Mucosa of gallbladder (tissue), 1 donor: ENCODE measurements around the gene OR4D9. TPM values are rescaled to one million over a fixed set of nuclear protein-coding genes. Genes with fewer than 3 reads are reported as not detected.

Experiments used
- DNase-seq: peaks from one replicate; pipeline ENCODE4 v3.0.0-alpha.2; 2020; ENCODE audit warnings: low spot score
- total RNA-seq: library from RNA; stranded (reverse); gene quantifications from one replicate; pipeline ENCODE4 v1.2.1, GENCODE V29; 2021
- donor health status: DM: no; HTN: no; CAD: no.

Gene OR4D9
- total RNA-seq, 1 donor from 2014 or later: not detected

DNA sequence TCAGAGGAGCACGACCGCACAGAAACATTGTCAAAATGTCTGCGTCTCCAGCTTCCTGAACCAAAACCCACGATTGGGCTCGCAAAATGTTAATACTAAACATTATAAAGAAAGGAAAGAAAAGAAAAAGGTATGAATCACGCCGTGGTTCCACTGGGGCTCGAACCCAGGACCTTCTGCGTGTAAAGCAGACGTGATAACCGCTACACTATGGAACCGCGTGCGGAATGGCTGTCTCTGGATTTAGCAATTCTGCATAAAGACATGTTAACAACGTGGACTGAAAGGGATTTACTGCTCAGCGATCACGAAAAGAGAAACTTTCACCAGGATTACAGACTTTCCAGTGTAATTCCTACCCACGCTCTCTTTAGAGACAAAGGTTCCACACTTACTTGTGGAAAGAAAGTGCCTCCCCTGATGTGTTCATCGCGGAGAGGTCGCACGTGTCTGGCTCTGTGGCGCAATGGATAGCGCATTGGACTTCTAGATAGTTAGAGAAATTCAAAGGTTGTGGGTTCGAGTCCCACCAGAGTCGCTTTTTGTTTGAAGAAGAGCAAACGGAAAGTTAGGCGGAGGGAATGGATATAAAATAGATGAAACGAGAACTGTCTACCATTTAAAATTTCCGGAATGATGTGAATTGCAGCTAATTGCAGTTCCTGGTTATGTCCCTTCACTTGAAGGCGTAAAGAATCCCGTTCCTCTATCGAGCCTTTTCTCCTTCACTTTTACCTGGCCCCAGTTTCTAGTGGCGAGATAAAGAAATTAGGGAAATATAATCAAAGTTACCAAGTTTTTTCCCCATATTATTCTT, 39.7 kb downstream of the OR4D9 start:
- peak; percentile 84 for DNase-seq

- no peak for DNase-seq
Observed at GRCh38 chr11:59551659-59552521, 40.6 kb downstream of the OR4D9 start.

GRCh38 chr11:59552844-59553243, 41.5 kb downstream of the OR4D9 start:
- DNase-seq: no peak

- DNase-seq: no peak
Observed at GRCh38 chr11:59553323-59553722, 42.0 kb downstream of the OR4D9 start.

DNA sequence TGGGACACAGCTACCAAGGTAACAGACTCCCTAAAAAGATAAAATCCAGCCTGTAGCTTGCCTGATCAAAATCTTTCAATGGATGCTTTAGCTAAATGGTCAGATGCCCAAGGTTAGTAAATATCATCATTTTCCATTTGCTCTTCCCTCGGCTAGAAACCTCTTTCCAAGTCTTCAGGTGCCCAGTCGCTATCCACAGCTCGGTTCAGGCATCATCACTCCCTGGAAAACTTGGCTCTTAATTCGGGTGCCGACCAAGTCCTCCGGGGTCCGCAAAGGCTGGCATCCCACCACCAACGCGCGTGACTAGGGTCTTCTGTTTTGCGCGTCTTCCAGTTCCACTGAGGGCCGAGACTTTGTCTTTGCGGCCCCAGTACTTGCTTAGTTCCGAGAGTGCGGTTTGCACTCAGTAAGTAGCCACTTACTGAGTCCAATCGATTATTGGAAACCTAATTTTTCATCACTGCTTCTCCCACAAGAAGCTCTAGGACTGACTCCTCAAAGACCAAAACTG, 44.3 kb downstream of the OR4D9 start:
- DNase-seq: no peak

- DNase-seq: peak; percentile 52
Observed at GRCh38 chr11:59556115-59556916, 45.0 kb downstream of the OR4D9 start.

GRCh38 chr11:59556917-59557348, 45.6 kb downstream of the OR4D9 start:
- DNase-seq: no peak

GRCh38 chr11:59558270-59558643, 46.9 kb downstream of the OR4D9 start:
- no peak for DNase-seq

- no peak for DNase-seq
Observed at GRCh38 chr11:59559886-59560285, 48.5 kb downstream of the OR4D9 start.

GRCh38 chr11:59560290-59560701, 49.0 kb downstream of the OR4D9 start:
- DNase-seq: peak; percentile 81

DNA sequence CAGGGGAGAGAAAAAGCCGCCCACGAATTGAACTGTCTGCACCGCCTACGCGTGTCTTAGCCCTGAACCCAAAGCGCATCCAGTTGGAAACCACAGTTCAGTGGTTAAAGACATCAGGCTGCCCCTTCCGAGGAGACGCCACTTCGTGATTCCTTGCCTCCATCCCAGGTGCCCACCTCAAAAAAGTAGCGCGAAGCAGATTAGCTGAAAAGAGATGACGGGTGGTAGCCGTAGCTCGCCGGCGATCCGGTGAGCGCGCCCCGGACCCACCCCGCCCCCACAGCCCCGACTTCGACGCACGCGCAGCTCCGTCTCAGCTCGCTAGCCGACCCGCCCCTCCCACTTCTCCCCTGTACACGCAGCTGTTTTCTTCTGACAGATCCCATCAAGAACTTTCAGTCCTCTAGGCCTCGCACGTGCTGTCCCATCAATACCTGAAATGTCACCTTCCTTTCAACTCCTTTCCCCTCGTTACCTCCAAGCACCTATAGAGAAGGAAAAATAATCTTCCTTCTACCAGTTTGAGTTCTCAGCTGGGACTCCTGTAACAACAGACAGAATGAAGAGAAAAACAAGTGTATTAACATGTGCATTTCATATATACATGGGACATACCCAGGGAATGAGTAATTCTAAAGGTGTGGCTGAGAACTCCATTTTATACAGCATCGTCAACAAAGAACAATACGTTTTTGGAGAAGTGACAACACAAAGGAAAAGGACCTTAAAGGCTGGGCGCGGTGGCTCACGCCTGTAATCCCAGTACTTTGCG, 49.5 kb downstream of the OR4D9 start:
- peak; percentile 86 for DNase-seq

DNA sequence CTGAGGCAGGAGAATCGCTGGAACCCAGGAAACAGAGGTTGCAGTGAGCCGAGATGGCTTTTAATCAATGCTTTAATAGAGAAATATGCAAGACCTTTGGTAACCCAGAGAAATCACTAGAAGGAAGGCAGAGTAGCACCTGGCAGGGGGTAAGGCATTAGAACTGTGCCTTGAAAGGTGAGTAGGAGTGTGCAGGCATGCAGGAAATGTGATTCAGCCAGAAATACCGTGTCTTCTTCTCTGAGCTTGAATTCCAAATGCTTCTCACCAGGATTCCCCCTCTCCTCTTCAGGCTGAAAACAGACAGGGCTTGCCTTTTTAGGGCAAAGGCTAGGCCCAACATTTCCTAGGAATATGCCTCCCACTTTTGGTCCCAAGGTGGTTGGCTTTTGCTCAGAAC, 51.0 kb downstream of the OR4D9 start:
- no peak for DNase-seq

Other genes starting within 250 kb of the OR4D9 start
- not detected for gene OR5AN1, start 152.6 kb upstream of the OR4D9 start, total RNA-seq
- not detected for gene OR5A2, start 85.1 kb upstream of the OR4D9 start, total RNA-seq
- gene OR5A1, start 75.1 kb upstream of the OR4D9 start, total RNA-seq: not detected
- gene OR4D6, start 54.6 kb upstream of the OR4D9 start, total RNA-seq: not detected
- gene OR4D10, start 38.2 kb upstream of the OR4D9 start, total RNA-seq: not detected
- gene OR4D11, start 8.0 kb upstream of the OR4D9 start, total RNA-seq: not detected
- gene OSBP, start 104.2 kb downstream of the OR4D9 start, total RNA-seq: 63.4 TPM
- 28.6 TPM for gene PATL1, start 157.5 kb downstream of the OR4D9 start, total RNA-seq
- gene OR10V1, start 202.3 kb downstream of the OR4D9 start, total RNA-seq: not detected
- gene STX3, start 243.8 kb downstream of the OR4D9 start, total RNA-seq: 82.7 TPM